Stimulated activated CD4-positive, alpha-beta T cell treated with anti-CD3 and anti-CD28 coated beads, TNF-alpha, amount 100 ng/mL, for 24 hours (primary cell): ENCODE measurements around the gene NFIB.

Source experiments
- DNase-seq, 3 experiments: peaks; one replicate each; pipeline ENCODE4 v3.0.0-alpha.2; 2020; ENCODE audit warnings: low read depth in 3 of 3

NFIB gene

DNA sequence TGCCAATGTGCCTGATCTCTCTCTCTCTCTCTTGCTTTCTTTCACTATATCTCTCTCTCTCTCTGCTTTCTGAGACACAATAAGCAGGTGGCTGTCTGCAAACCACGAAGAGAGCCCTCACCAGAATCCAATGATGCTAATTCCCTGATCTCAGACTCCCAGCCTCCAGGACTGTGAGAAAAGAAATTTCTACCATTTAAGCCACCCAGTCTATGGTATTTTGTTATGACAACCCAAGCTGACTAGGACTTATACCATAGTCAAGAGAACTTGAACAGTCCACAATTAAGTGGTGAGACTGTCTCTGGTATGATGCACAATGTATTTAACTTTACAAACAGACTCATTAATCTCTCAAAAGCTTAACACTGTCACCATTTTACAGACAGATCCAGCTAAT lies 67.0 kb downstream of the NFIB start:
- DNase-seq: no peak

DNA sequence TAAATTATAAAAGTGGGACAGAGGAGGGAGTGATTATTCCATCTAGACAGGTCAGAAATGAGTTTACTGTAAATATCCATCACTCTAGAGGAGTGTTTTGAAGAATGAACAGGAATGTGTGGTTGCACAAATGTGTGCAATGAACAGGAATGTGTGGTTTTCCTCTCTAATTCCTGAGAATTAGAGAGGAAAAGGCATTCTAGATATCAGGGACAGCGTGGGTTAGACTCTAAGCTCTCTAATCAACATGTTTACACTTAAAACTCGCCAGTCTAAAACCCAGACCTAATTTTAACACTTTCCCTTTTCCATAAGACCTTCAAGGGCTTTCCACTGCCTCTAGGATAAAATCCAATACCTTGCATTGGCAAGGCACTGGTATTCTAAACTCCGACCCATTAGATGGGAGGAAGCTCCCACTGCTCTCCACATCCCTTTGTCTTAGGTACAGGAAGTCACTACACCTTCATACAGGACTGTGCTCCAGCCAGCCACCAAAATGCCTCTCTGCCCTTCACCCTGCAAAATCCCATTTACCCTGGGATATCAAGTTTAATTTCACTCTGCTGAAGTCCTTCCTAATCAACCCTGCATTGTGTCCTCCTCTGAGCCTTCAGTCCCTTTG lies 67.9 kb downstream of the NFIB start:
- no peak for DNase-seq

DNA sequence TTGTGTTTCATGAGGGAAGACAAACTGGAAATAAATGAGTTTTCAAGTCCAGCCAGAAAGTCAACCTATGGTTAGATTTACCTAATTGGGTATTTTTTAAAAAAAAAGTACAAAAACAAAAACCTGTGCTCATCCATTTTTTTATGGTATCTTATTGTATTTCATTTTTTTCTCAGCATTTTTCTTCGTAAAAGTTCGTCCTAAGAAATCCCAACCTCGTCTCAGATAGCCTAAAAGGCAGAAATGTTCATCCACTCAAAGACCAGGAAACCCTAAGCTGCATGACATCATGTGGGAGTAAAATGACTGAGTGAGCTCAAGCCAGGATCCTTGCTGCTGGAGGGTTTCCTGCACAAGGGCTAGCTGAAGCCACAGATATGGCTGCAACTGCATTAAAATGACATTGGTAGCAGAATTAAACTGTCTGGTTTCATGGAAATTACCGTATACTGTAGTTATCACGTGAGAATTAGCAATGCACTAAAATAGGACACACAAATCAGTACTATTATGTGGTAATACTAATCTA lies 70.4 kb downstream of the NFIB start:
- DNase-seq: no peak

DNA sequence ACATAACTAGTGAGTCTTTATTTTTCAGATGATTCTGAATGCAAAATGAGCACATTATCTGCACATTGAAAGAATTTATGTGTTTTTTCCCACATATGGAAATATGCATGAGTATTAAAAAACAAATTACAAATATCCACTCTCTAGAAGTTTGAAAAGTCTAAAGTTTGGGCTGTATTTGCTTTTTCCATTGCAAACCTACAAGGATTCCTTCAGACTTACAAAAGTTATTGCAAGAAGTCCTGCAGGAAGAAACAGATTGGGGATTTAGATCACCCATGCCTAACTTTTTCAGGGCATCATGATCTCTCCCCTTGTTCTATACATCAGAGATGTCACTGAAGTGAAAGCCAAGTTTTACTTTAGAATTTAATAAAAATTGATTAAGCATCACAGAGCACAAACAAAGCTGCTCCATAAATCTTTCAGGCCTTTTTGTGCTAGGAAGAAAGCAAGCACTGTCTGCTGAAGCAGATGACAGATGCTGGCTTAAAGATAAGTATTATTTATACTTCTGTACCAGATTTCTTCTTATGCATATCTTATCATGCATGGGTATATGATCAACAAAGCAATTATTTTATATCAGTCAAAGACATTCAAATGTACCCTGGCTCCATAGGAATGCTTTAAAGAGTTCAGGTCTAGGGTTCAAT lies 71.7 kb downstream of the NFIB start:
- no peak for DNase-seq

DNA sequence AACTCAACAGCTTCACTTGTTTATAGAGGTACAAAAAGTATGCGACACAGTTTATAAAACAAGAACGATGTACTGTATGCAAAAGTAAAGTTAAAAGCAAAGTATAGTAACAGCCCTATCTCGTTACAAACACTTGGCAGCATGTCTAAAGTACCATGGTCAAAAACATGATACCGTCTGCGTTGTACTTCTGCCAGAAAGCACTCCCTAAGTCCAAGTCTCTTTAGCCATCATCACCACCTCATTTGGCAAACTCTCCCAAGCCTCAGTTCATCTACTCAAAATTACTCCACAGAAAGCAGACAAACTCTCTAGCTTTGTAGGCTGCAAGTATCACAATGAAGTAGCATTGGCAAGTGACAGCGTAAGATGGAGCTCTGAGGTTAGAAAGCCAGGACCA lies 73.4 kb downstream of the NFIB start:
- DNase-seq: no peak

DNA sequence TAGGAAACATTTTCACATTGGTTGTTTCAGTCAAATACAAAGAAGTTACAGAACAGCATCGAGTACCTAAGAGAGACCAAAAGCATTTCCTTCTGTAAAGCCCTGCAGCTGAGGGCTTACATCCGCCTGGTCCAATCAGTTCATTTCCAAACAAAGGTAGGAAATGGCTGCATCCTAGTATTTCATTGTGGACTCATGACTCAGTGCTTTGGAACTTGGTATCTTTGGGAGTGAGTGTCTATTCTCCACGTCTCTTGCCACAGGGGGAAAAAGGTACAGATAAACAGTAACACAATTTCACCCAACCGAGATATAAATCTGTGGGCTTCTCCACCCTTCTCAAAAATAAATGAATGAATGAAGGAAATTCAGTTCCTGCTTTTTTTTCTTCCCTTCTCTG lies 75.4 kb downstream of the NFIB start:
- no peak for DNase-seq

DNA sequence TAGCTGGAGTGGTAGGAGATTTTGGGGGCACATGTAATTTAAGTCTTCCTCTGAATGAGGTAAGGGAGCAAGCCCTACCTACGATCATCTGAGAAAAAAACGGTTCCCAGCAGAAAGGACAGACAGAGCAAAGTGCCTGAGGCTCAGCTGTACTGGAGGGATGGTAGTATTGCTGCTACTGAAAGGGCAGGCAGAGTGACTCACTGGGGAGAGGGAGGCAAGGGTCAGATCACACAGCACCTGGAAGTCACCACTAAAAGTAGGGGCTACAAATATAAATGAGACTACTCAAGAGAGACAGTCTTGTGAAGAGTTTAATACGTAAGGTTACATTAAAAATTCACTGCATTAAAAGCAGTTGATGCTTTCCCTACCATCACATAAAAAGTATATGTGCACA lies 75.9 kb downstream of the NFIB start:
- no peak for DNase-seq

DNA sequence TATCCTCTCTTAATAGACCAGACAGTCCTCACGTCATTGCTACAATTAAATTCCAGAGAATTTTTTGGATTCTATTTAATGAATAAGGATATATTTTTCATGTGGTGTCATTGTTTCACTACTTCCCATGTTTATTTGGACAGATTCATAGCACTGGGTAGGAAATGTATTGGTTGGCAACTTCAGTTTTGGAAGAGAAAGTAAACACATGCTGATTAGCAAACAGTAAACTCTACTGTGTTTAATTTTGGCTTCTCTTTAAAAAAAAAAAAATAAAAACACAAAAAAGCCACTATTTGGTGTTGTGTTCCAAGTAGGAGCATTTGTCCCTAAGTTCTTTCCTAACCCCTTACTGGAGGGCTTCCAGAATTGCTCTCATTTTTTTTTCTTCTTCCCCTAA lies 77.3 kb downstream of the NFIB start:
- no peak for DNase-seq

DNA sequence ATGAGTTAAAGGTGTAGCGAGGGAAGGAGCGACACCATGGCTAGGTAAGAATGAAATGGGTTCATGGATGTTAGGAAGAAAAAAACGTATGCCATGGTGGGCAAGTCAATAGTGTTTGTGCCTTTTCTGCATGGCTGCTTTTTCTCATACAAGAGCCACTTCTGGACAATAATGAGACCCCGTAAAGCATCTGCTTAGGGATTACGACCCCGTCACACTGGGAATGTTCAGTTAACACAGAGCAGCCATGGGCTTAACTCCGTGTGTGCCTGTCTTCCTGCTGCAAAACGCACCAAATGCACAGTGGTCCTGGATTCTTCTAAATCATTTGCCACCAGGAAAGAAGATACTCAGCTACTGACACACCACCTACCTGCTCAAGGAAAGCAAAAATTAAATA lies 81.8 kb downstream of the NFIB start:
- DNase-seq: no peak

DNA sequence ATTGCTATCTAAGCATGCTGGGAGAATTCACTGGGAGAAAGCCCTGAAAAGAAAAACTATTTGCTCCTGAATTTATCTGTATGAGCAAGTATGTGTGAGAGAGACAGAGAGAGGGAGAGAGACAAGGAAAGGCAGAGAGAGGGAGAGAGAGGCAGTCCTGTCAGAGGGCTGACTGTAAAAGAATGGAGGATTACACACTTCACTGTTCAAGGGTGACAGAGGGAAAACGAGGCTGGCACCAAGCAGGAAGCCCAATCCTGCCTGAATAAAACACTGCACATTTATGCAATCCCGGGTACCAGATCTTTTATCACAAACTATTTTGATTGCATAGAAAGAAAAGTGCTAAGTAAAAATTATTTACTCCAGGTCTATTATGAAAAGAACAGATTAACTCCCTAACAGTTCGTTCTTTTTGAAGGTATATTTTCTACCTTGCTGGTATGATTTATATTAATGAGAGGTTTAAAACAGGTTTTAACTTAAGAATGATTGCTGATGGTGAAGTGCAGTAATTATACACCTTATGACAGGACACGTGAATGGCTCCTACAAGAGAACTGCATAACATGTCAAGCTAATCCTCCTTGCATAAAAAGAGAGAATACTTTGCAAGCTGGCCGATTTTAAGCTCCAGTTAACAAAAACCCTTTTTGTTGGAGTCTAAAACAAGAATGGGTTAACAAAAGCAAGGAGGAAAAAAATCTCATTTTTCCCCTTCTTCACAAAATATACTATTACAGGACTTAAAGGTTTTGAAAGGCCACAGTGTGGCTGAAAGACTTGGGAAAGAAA lies 82.5 kb downstream of the NFIB start:
- no peak for DNase-seq

DNA sequence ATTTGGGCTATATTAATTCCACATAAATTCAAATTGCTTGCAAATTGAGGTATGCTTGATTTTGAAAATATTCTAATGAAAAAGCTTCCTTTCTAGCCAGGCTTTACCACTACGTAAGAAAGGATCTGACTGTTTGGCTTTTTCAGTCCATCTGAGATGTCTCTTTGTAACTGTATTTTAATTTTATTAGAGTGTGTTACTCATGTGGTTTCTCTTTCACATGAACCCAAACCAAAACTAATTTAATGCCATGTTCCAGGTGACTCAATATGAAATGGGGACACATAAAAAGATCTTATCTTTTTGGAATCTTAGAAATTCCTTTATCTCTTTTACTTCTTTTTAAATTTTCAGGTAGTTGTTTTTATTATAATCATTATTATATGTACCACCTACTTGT lies 85.3 kb downstream of the NFIB start:
- DNase-seq: no peak

DNA sequence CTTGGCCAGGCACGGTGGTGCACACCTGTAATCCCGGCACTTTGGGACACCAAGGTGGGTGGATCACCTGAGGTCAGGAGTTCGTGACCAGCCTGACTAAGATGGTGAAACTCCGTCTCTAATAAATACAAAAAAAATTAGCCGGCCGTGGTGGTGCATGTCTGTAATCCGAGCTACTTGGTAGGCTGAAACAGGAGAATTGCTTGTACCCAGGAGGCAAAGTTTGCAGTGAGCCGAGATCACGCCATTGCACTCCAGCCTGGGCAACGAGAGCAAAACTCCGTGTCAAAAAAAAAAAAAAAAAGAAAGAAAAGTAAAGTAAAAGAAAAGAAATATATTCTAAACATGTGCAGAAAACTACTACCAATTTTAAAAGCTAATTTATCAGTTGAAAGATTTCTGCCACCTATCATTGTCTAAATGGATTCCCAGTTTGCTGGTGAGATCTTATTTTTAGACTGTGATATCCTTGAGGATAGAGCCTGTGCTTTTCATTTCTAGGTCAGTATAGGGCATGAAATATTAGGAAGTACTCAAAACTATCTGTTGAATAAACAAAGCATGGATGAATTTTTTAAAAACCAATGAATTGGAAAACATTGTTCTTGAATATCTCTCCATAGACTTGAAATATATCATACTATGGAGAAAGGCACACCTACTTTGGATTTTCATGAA lies 86.9 kb downstream of the NFIB start:
- DNase-seq: no peak

DNA sequence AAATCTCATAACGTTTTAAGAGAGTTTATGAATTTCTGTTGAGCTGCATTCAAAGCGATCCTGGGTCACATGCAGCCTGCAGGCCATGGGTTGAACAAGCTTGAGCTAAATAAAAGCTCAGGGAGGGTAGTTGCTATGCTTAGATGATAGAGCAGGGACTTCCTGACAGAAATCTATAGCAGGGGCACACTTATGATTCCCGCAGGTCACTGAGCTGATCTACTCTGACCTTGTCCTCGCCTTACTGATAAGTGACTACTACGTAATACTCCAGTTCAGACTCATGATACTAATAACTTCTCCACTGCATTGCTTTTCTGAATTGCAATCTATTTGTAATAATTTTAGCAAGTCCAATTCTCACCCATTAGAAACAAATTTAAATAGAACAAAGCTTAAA lies 90.9 kb downstream of the NFIB start:
- no peak for DNase-seq

DNA sequence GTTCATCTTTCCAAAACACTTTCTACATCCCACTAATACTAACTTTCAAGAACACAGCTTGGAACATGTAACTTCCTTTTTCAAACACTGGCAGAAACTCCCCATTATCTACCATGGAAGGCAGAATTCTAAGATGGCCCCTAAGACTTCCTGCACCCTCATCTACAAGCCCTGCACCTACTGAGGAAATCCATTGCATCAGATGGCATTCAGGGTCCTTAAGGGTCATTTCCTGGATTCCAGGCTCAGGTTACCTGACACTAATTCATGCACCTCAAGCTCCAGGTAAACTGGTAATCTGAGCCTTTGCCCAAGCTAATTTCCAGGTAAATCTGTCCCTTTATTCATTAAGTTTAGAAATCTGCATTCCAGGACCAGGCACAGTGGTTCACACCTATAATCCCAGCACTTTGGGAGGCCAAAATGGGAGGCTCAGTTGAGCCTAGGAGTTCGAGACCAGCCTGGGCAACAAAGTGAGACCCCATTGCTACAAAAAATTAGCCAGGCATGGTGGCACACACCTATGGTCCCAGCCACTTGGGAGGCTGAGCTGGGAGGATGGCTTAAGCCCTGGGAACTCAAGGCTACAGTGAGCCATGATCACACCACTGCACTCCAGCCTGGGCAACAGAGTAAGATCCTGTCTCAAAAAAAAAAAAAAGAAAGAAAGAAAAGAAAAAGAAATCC lies 91.6 kb downstream of the NFIB start:
- no peak for DNase-seq

DNA sequence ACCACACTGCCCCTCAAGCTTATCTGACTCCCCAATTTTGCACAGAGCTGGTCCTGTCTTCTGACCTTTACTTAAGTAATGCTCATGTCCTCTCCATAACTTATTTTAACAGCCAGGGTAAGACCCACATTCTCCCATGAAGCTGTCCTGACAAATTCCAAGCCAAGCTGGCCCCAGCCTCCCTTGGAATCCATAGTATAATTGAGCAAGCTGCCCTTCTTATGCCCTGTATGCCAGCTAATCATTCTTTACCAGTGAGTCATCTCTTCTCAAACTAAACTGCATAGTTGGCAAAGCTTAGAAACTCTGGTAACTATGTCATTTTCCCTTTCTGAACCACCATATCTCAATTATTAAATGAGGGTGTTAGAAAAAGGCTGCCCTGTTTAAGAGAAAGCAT lies 92.4 kb downstream of the NFIB start:
- no peak for DNase-seq

DNA sequence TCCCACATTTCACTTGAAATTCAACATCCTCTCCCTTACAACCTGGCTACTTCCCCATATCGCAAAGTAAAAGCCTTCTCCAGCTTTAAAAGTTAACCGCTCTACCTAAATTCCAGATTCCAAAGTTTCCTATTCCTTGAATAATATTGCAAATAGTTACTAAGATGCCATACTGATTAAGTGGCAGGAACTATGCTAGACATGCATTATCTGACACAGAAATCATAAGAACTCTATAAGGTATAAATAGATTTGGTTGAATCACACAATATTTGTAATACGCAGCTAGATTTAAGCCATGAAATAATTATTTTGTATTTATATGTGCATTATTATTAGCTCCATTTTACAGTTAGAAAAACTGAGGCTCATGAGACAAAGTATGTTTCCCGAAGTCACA lies 92.8 kb downstream of the NFIB start:
- no peak for DNase-seq

DNA sequence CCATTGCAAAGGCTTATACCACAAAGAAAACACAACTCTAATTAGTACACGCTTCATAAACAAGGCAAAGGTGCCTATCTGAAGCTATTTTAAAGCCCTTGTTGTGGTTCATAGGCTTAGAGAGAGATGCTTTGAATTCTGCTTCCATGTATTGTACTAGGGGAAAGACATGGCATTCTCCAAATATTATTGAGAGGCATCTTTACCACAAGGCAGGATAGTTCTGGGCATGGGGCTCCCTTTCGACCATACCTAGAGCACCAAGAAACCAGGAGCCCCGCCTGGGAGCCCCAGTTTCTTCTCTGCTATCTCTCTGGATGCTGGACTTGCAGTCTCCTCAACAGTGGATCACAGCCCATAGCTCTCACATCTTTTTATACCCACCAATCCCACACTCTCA lies 93.7 kb downstream of the NFIB start:
- DNase-seq: no peak

DNA sequence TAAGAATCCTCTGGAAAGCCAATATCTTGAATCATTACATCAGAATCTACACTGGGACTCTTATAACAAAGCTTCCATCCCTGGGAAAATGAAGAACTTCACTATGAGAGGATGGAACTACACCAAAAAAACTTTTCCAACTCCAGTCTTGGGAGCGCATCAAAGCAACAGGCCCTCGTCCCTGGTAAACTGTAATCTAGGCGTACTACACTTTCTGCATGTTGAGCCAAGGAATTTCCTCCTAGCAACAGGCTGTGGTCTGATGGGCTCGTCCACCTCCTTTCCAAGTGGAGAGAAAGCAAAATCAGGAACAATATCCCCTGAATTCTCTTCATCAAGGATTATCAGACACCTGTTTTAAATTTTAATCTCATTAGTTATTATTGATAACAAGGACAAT lies 94.1 kb downstream of the NFIB start:
- DNase-seq: no peak

DNA sequence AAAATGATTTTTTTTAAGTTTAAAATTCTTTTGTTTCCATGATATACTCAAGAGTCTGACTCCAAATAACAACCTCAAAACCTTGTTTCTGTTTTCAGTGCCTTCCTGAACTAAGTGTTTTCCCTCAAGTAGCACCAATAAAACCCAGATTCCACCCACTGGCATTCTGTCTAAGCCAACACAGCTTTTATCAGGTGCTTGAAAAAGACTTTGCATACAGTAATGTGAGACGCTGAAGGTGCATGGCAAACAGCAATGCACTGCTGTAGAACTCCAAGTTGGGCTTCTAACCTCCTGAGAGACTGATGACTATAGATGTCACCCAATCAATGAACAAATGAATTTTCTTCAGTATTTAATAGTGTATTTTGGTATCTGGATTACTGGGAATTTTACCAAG lies 95.7 kb downstream of the NFIB start:
- no peak for DNase-seq

DNA sequence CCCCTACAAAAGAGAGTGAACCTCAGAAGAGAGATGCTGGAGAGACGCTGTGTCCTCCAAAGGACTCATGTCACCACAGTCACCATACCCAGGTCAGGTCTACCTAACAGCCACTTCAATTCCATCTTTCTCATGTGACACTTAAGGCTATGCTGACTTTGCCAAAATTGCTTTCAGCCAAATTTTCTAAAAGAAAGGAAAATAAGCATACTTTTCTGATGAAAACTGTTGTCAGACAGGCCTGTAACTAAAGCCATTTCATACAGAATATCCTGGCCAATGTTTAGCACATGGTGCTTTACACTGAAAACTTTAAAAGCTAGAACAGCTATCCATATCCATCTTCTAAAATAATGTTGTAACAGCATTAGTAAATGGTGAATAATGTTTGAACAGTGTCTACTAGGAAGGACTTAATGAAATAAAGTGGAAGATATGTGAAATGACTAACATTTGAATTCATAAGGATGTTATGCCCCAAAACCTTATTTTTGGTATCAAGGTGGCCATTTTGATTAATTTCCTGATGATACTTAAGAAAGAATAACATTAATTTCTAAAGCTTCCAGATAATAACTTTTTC lies 97.2 kb downstream of the NFIB start:
- no peak for DNase-seq

DNA sequence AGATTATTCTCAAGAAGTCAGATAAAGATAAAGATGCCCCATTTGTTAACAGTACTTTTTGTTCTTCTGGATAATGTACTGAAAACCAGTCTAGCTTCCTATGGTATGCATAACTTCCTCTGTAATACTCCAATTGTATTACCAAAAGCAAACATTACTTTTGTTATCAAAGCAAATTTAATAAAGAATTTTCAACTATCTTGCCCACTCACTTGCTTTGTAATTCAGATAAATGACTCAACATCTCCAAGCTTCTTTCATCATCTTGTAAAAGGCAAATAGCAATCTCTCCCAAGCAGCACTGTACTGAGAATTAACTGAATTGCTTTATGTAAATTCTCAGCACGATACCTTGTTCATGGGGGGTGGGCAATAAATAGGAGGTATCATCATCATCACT lies 98.3 kb downstream of the NFIB start:
- DNase-seq: no peak

DNA sequence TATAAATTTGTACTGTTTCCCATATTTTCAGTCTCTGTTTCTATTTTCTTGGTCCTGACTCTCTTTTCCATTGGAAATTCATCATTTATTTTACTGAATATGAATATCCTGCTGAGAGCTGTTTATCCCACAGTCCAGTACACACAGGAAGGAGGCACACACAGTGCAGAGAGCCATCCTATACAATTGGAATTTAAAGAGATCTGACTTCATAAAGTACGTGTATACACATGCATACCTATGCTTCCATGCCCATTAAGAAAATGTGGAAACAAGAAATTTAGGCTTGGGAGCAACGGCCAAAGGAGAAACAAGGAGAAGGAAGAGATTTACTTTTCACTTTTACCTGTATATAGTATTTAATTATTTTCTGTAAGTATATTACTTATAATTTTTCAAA lies 99.2 kb downstream of the NFIB start:
- DNase-seq: no peak
